Liver (tissue), 9 donors: ENCODE measurements around the gene DIAPH2. TPM values are rescaled to one million over a fixed set of nuclear protein-coding genes. Genes with fewer than 3 reads are reported as not detected.

ENCODE experiments used
- DNase-seq: peaks from one replicate; pipeline ENCODE4 v3.0.0-alpha.2; 2017; ENCODE audit warnings: low spot score
- H3K27ac ChIP-seq, 2 donors: one replicate each; pipeline ENCODE4 v1.7.0; 2013; ENCODE audit warnings: inconsistent platforms in 2 of 2, low read length in 2 of 2, control low read depth in 1 of 2, low read depth in 1 of 2, mild to moderate bottlenecking in 1 of 2
- H3K27me3 ChIP-seq, 4 donors: one replicate each; pipeline versions ENCODE4 v1.6.1 to v1.7.0; 2013; ENCODE audit warnings: low read length in 3 of 4, inconsistent platforms in 1 of 4, mild to moderate bottlenecking in 1 of 4, moderate library complexity in 1 of 4; ENCODE audit not compliant: control insufficient read depth in 4 of 4, insufficient read depth in 4 of 4
- H3K36me3 ChIP-seq, 4 donors: one replicate each; pipeline versions ENCODE4 v1.6.1 to v1.7.0; 2013; ENCODE audit warnings: low read length in 3 of 4, mild to moderate bottlenecking in 3 of 4, low read depth in 1 of 4, moderate library complexity in 1 of 4; ENCODE audit not compliant: control insufficient read depth in 4 of 4, insufficient read depth in 3 of 4
- H3K4me1 ChIP-seq, 4 donors: one replicate each; pipeline versions ENCODE4 v1.6.1 to v1.7.0; 2013; ENCODE audit warnings: low read length in 3 of 4, mild to moderate bottlenecking in 3 of 4, moderate library complexity in 1 of 4; ENCODE audit not compliant: control insufficient read depth in 4 of 4, insufficient read depth in 4 of 4
- H3K4me3 ChIP-seq, 3 donors: one replicate each; pipeline versions ENCODE4 v1.6.1 to v1.7.0; 2013; ENCODE audit warnings: low read length in 3 of 3, control low read depth in 1 of 3, low read depth in 1 of 3, mild to moderate bottlenecking in 1 of 3
- H3K9ac ChIP-seq, 2 donors: one replicate each; pipeline ENCODE4 v1.7.0; 2013; ENCODE audit warnings: low read length in 2 of 2, mild to moderate bottlenecking in 2 of 2, moderate library complexity in 2 of 2, control low read depth in 1 of 2, low read depth in 1 of 2
- H3K9me3 ChIP-seq, 4 donors: one replicate each; pipeline versions ENCODE4 v1.6.1 to v1.7.0; 2013; ENCODE audit warnings: low read length in 3 of 4; ENCODE audit not compliant: control insufficient read depth in 4 of 4
- EGR1 ChIP-seq, 2 donors: IDR thresholded peaks; 2 replicates each; pipeline ENCODE4 v1.6.1; 2016 to 2018; ENCODE audit warnings: antibody characterized with exemption in 2 of 2, low read depth in 2 of 2
- FOXA2 ChIP-seq: IDR thresholded peaks from 2 replicates; pipeline ENCODE4 v1.6.1; 2016; ENCODE audit warnings: antibody characterized with exemption
- GABPA ChIP-seq, 2 donors: IDR thresholded peaks in 1 of 2; conservative IDR thresholded peaks in 1 of 2; 2 replicates each; pipeline ENCODE4 v1.6.1; 2016; ENCODE audit warnings: antibody characterized with exemption in 2 of 2, mild to moderate bottlenecking in 1 of 2, moderate library complexity in 1 of 2
- HNF4A ChIP-seq, 2 donors: conservative IDR thresholded peaks; 2 replicates each; pipeline ENCODE4 v1.6.1; 2016; ENCODE audit warnings: antibody characterized with exemption in 2 of 2, mild to moderate bottlenecking in 2 of 2
- HNF4G ChIP-seq: IDR thresholded peaks from 2 replicates; pipeline ENCODE4 v1.6.1; 2016; ENCODE audit warnings: antibody characterized with exemption
- JUND ChIP-seq, 2 donors: IDR thresholded peaks; 2 replicates each; pipeline ENCODE4 v1.6.1; 2016; ENCODE audit warnings: antibody characterized with exemption in 2 of 2
- MAX ChIP-seq: IDR thresholded peaks from 2 replicates; pipeline ENCODE4 v1.6.1; 2016; ENCODE audit warnings: antibody characterized with exemption
- NR2F2 ChIP-seq: IDR thresholded peaks from 2 replicates; pipeline ENCODE4 v1.6.1; 2016; ENCODE audit warnings: antibody characterized with exemption
- RAD21 ChIP-seq, 2 donors: IDR thresholded peaks; 2 replicates each; pipeline ENCODE4 v1.6.1; 2016; ENCODE audit warnings: antibody characterized with exemption in 2 of 2, mild to moderate bottlenecking in 2 of 2
- RXRA ChIP-seq, 2 donors: IDR thresholded peaks; 2 replicates each; pipeline ENCODE4 v1.6.1; 2017 to 2018; ENCODE audit warnings: antibody characterized with exemption in 2 of 2, mild to moderate bottlenecking in 1 of 2
- SP1 ChIP-seq: IDR thresholded peaks from 2 replicates; pipeline ENCODE4 v1.6.1; 2018; ENCODE audit warnings: antibody characterized with exemption, mild to moderate bottlenecking
- TAF1 ChIP-seq: conservative IDR thresholded peaks from 2 replicates; pipeline ENCODE4 v1.6.1; 2016; ENCODE audit warnings: antibody characterized with exemption, mild to moderate bottlenecking
- YY1 ChIP-seq: IDR thresholded peaks from 2 replicates; pipeline ENCODE4 v1.6.1; 2016; ENCODE audit warnings: antibody characterized with exemption, mild to moderate bottlenecking
- ZBTB33 ChIP-seq: IDR thresholded peaks from 2 replicates; pipeline ENCODE4 v1.6.1; 2016; ENCODE audit warnings: antibody characterized with exemption
- WGBS: extraction: QIAGEN DNeasy Blood & Tissue Kit; methylation state at CpG from one replicate; pipeline ENCODE4 v1.1.7; 2013; 5-methylcytosine and 5-hydroxymethylcytosine counted together
- polyA plus RNA-seq, 2 donors: library from polyadenylated mRNA; stranded (reverse) in 1 of 2; unstranded in 1 of 2; fragments of 200-250 nt in 1 of 2; fragments of >200 nt in 1 of 2; fragmentation: Nextera tagmentation in 1 of 2; extraction: Ambion mirVana in 1 of 2; gene quantifications; one replicate each; pipeline versions ENCODE4 v1.2.1 to v1.2.3, GENCODE V29; 2013 to 2015
- total RNA-seq, 2 donors: library from RNA; depleted of rRNA; stranded (reverse); fragments of >200 nt; gene quantifications; one replicate each; pipeline ENCODE4 v1.2.3, GENCODE V29; 2014
- TF ChIP-seq, protein P1 (sequence below): IDR thresholded peaks from 2 replicates; pipeline ENCODE4 v1.6.1; 2016; ENCODE audit warnings: antibody characterized with exemption, mild to moderate bottlenecking
- TF ChIP-seq, protein P2 (sequence below): fragments of 150-350 bp; IDR thresholded peaks from 2 replicates; pipeline ENCODE4 v1.5.1; 2017; ENCODE audit warnings: improper control_type of control experiment, low read depth, low read length; ENCODE audit not compliant: missing input control
- TF ChIP-seq, protein P3 (sequence below): IDR thresholded peaks from 2 replicates; pipeline ENCODE4 v1.6.1; 2016; ENCODE audit warnings: antibody characterized with exemption
- donor health status: healthy.
- donor health status: healthy.
- donor health status: healthy.
- donor health status: healthy.
- donor health status: healthy.

DIAPH2 gene
- total and polyA plus RNA-seq, 4 donors = 2.7 to 16.6 (median 5.3) TPM

DNA sequence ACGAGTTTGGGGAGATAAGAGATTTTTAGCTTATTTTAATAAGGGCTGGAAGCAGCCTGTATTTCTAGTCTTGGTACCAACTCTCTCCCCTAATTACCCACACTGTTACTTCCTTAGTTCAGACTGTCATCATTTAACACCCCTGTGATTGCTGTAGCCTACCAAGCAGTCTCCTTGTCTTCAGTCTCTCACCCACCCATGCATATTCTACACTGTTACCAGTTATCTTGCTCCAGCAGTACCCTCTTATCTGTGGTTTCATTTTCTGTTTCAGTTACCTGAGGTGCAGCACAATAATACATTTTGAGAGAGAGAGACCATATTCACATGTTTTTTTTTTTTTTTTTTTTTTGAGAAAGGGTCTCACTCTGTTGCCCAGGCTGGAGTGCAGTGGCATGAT, 80.2 kb downstream of the DIAPH2 start:
- Histone ChIP-seq H3K36me3 (no peaks in the 10 kb centered on the region), H3K4me3 (no peak overlapping the region), H3K4me1 (peaks cover 0 to 5% (median 1%) of the 10 kb centered on the region in 4 donors), H3K27ac (no peak overlapping the region), H3K27me3 (no peaks in the 10 kb centered on the region), H3K9ac (no peak overlapping the region), H3K9me3 (no peaks in the 10 kb centered on the region)
- 63% methylated on average over 1 of the region's 1 CpG for WGBS
- no peak for DNase-seq
- TF ChIP-seq JUND (IDR thresholded peaks at IDR 0.05) (no peak), SP1 (no peak), ZBTB33 (no peak), TAF1 (no peak), MAX (no peak), RXRA (IDR thresholded peaks at IDR 0.05) (no peak), EGR1 (IDR thresholded peaks at IDR 0.05; ENCODE audit: low read depth in 2 of 2) (no peak), FOXA2 (no peak), YY1 (no peak), NR2F2 (no peak), HNF4G (no peak), RAD21 (IDR thresholded peaks at IDR 0.05) (no peak), GABPA (IDR thresholded peaks at IDR 0.05 in 1 of 2, conservative IDR thresholded peaks at IDR 0.05 in 1 of 2) (no peak)
- TF ChIP-seq, protein P1, sequence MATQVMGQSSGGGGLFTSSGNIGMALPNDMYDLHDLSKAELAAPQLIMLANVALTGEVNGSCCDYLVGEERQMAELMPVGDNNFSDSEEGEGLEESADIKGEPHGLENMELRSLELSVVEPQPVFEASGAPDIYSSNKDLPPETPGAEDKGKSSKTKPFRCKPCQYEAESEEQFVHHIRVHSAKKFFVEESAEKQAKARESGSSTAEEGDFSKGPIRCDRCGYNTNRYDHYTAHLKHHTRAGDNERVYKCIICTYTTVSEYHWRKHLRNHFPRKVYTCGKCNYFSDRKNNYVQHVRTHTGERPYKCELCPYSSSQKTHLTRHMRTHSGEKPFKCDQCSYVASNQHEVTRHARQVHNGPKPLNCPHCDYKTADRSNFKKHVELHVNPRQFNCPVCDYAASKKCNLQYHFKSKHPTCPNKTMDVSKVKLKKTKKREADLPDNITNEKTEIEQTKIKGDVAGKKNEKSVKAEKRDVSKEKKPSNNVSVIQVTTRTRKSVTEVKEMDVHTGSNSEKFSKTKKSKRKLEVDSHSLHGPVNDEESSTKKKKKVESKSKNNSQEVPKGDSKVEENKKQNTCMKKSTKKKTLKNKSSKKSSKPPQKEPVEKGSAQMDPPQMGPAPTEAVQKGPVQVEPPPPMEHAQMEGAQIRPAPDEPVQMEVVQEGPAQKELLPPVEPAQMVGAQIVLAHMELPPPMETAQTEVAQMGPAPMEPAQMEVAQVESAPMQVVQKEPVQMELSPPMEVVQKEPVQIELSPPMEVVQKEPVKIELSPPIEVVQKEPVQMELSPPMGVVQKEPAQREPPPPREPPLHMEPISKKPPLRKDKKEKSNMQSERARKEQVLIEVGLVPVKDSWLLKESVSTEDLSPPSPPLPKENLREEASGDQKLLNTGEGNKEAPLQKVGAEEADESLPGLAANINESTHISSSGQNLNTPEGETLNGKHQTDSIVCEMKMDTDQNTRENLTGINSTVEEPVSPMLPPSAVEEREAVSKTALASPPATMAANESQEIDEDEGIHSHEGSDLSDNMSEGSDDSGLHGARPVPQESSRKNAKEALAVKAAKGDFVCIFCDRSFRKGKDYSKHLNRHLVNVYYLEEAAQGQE = no peak
- TF ChIP-seq, protein P2, sequence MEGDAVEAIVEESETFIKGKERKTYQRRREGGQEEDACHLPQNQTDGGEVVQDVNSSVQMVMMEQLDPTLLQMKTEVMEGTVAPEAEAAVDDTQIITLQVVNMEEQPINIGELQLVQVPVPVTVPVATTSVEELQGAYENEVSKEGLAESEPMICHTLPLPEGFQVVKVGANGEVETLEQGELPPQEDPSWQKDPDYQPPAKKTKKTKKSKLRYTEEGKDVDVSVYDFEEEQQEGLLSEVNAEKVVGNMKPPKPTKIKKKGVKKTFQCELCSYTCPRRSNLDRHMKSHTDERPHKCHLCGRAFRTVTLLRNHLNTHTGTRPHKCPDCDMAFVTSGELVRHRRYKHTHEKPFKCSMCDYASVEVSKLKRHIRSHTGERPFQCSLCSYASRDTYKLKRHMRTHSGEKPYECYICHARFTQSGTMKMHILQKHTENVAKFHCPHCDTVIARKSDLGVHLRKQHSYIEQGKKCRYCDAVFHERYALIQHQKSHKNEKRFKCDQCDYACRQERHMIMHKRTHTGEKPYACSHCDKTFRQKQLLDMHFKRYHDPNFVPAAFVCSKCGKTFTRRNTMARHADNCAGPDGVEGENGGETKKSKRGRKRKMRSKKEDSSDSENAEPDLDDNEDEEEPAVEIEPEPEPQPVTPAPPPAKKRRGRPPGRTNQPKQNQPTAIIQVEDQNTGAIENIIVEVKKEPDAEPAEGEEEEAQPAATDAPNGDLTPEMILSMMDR = no peak
- TF ChIP-seq, protein P3, sequence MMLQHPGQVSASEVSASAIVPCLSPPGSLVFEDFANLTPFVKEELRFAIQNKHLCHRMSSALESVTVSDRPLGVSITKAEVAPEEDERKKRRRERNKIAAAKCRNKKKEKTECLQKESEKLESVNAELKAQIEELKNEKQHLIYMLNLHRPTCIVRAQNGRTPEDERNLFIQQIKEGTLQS = no peak

DNA sequence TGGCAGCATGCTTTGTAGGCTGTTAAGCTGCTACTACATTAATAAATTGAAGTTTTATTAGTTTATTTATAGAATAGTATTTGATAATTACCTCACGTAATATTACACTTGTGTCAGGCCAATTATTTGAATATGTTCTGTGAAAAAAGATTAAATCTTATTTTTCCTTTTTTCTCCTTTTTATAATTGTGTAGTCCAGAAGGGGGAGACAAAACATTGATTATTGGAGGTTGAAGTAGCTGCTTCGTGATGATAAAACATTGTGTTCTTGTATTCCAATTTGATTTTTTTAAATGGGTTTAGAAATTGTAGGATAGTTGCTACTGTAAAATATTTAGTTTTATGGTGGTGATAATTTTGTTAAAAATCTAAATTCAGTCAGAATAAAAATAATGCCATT, 85.7 kb downstream of the DIAPH2 start:
- Histone ChIP-seq H3K36me3 (no peaks in the 10 kb centered on the region), H3K9ac (no peak overlapping the region), H3K27ac (no peak overlapping the region), H3K9me3 (no peaks in the 10 kb centered on the region), H3K4me1 (peaks cover 0 to 4% (median 1%) of the 10 kb centered on the region in 4 donors), H3K27me3 (no peaks in the 10 kb centered on the region), H3K4me3 (no peak overlapping the region)
- no peak for DNase-seq
- WGBS = 40% methylated on average over 2 of the region's 2 CpGs
- TF ChIP-seq, protein P2 = peak; percentile 31
- TF ChIP-seq TAF1 (no peak), RAD21 (IDR thresholded peaks at IDR 0.05) (peak; percentile 71 to 81), HNF4A (conservative IDR thresholded peaks at IDR 0.05) (no peak)
